ENCODE data around the gene RRP12. TPM values are rescaled to one million over a fixed set of nuclear protein-coding genes. Genes with fewer than 3 reads are reported as not detected.
"Not testable (repeated sequence)": the region's sequence is repeated elsewhere in the genome, so short reads cannot be mapped to it uniquely, and the experiment has no call there.

The RRP12 gene
- total RNA-seq, 1 donor from 2014 or later = 42.1 TPM

DNA sequence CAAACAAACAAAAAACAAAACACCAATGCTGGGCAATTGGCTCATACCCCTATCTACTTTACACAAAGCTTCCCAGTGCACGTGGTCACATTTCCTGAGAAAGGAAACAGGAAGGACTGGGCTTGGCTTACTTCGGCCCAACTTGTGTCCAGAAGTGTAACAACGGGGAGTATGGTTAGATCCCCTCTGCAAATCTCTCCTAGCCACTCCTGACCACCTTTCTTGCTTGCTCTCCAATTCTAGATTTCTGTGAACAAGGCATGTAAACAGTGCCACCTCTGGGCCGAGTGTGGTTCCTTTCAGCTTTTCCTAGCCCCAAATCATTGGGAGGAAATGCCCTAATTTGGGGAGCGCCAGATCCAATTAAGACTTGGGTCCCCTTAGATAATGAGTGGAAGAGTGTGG lies 45.6 kb downstream of the RRP12 start:
- H3K27ac Mint-ChIP-seq (ENCODE audit: unreplicated experiment) = no peak overlapping the region
- peaks cover 2% of the 10 kb centered on the region for H3K36me3 Mint-ChIP-seq (ENCODE audit: low read depth)
- H3K4me1 Mint-ChIP-seq = no peaks in the 10 kb centered on the region
- no peak overlapping the region for H3K4me3 Mint-ChIP-seq
- no peaks in the 10 kb centered on the region for H3K27me3 Mint-ChIP-seq (ENCODE audit: low read depth)
- no peaks in the 10 kb centered on the region for H3K9me3 Mint-ChIP-seq
- DNase-seq (ENCODE audit: low read depth, low spot score) = no peak
- TF ChIP-seq, protein P1, sequence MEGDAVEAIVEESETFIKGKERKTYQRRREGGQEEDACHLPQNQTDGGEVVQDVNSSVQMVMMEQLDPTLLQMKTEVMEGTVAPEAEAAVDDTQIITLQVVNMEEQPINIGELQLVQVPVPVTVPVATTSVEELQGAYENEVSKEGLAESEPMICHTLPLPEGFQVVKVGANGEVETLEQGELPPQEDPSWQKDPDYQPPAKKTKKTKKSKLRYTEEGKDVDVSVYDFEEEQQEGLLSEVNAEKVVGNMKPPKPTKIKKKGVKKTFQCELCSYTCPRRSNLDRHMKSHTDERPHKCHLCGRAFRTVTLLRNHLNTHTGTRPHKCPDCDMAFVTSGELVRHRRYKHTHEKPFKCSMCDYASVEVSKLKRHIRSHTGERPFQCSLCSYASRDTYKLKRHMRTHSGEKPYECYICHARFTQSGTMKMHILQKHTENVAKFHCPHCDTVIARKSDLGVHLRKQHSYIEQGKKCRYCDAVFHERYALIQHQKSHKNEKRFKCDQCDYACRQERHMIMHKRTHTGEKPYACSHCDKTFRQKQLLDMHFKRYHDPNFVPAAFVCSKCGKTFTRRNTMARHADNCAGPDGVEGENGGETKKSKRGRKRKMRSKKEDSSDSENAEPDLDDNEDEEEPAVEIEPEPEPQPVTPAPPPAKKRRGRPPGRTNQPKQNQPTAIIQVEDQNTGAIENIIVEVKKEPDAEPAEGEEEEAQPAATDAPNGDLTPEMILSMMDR (conservative IDR thresholded peaks at IDR 0.05) = peak; percentile 56

DNA sequence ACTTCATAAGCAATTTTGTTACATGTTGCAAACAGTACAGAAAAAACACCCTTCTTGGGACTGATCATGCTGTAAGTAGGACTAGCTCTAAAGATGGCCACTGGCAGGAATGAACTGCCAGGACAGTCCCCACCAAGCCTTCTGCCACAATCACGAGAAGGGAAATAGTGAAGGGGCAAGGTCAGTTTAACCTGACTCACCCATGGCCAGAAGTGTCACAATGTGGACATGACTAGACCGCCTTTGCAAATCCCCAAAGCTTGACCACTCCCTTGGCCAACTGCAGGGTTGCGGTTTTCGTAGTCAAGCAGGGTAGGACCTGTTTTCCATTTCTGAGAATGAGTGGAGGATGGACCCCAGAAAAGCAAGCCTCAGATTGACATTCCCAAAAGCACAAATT lies 47.2 kb downstream of the RRP12 start:
- no peaks in the 10 kb centered on the region for H3K4me1 Mint-ChIP-seq
- no peaks in the 10 kb centered on the region for H3K27me3 Mint-ChIP-seq (ENCODE audit: low read depth)
- TF ChIP-seq, protein P1 (conservative IDR thresholded peaks at IDR 0.05) = no peak
- H3K4me3 Mint-ChIP-seq = no peak overlapping the region
- H3K27ac Mint-ChIP-seq (ENCODE audit: unreplicated experiment) = no peak overlapping the region
- H3K9me3 Mint-ChIP-seq = no peaks in the 10 kb centered on the region
- peaks cover 2% of the 10 kb centered on the region for H3K36me3 Mint-ChIP-seq (ENCODE audit: low read depth)
- no peak for DNase-seq (ENCODE audit: low read depth, low spot score)

DNA sequence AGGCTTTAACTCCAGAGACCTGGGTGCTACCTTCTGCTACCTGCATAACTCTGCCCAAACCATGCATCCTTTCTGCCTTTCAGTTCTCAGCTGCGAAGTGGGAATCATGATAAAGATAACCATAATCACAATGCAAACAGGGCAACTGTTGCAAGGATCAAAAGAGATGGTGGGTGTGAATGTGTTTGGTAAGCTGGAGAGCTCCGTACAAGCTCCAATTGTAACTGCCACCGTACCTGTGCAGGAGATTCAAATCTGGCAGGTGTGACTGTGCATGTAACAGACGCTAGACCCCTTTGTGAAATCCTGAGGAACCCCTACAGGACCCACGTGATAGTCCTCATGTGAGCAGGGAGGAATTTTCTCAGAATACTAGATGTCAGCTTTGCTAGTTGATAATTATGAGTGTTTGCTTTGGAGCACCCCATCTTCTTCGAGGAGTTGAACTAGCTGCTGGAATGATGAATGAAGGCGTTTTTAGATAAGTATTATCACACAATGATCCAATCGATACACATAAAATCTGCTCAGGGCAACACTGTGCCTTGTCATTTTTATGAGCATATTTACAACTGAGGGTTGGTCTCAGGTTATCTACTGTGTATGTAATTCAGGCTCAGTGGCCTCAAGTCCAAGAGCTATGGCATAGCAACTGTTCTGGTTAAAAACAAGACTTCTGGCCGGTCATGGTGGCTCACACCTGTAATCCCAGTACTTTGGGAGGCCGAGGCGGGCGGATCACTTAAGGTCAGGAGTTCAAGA lies 51.2 kb downstream of the RRP12 start:
- Mint-ChIP-seq H3K36me3 (ENCODE audit: low read depth) (no peaks in the 10 kb centered on the region), H3K27ac (ENCODE audit: unreplicated experiment) (no peak overlapping the region), H3K9me3 (no peaks in the 10 kb centered on the region), H3K27me3 (ENCODE audit: low read depth) (no peaks in the 10 kb centered on the region), H3K4me3 (no peak overlapping the region), H3K4me1 (no peaks in the 10 kb centered on the region)
- TF ChIP-seq, protein P1 (conservative IDR thresholded peaks at IDR 0.05) = no peak
- DNase-seq (ENCODE audit: low read depth, low spot score) = no peak

DNA sequence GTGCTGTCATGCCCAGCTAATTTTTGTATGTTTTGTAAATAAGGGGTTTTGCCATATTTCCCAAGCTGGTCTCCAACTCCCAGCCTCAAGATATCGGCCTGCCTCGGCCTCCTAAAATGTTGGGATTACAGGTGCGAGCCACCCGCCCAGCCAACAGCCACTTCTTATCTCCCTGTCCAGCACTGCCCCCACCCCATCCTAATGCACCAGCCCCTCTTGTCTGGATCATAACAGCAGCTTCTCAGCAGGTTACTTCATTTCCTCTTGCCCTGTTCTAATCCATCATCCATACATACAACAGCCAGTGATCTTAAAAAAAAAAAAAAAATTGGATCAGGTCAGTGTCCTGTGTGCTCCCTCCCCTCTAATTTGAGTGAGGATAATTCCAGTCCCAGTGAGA lies 53.8 kb downstream of the RRP12 start:
- Mint-ChIP-seq H3K36me3 (ENCODE audit: low read depth) (no peaks in the 10 kb centered on the region), H3K27me3 (ENCODE audit: low read depth) (peaks cover 2% of the 10 kb centered on the region), H3K4me3 (no peak overlapping the region), H3K27ac (ENCODE audit: unreplicated experiment) (no peak overlapping the region), H3K4me1 (no peaks in the 10 kb centered on the region), H3K9me3 (no peaks in the 10 kb centered on the region)
- DNase-seq (ENCODE audit: low read depth, low spot score) = no peak
- TF ChIP-seq, protein P1 (conservative IDR thresholded peaks at IDR 0.05) = no peak

DNA sequence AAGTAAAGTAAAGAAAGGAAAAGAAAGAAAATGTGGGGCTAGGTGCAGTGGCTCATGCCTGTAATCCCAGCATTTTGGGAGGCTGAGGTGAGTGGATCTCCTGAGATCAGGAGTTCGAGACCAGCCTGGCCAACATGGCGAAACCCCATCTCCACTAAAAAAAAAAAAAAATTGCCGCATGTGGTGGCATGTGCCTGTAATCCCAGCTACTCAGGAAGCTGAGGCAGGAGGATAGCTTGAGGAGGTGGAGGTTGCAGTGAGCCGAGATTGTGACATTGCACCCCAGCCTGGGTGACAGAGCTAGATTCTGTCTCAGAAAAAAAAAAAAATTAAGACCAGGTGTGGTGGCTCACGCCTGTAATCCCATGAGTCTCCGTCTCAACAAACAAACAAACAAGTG lies 57.5 kb downstream of the RRP12 start:
- not testable (repeated sequence) for H3K27ac Mint-ChIP-seq (ENCODE audit: unreplicated experiment); H3K4me1 Mint-ChIP-seq; H3K4me3 Mint-ChIP-seq; H3K36me3 Mint-ChIP-seq (ENCODE audit: low read depth); DNase-seq (ENCODE audit: low read depth, low spot score); H3K9me3 Mint-ChIP-seq
- H3K27me3 Mint-ChIP-seq (ENCODE audit: low read depth) = peaks cover 27% of the 10 kb centered on the region

DNA sequence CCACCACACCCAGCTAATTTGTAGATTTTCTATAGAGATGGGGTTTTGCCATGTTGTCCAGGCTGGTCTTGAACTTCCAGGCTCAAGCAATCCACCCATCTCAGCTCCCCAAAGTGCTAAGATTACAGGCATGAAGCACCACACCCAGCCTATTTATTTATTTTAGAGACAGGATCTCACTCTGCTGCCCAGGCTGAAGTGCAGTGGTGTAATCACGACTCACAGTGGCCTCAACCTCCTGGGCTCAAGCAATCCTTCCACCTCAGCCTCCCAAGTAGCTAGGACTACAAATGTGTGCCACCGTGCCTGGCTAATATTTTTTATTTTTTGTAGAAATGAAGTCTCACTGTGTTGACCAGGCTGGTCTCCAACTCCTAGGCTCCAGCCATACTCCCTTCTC lies 59.7 kb downstream of the RRP12 start:
- H3K27ac Mint-ChIP-seq (ENCODE audit: unreplicated experiment) = no peak overlapping the region
- no peaks in the 10 kb centered on the region for H3K9me3 Mint-ChIP-seq
- H3K36me3 Mint-ChIP-seq (ENCODE audit: low read depth) = no peaks in the 10 kb centered on the region
- no peak for DNase-seq (ENCODE audit: low read depth, low spot score)
- TF ChIP-seq, protein P1 (conservative IDR thresholded peaks at IDR 0.05) = no peak
- H3K4me1 Mint-ChIP-seq = peaks cover 17% of the 10 kb centered on the region
- H3K4me3 Mint-ChIP-seq = no peak overlapping the region
- peaks cover 49% of the 10 kb centered on the region for H3K27me3 Mint-ChIP-seq (ENCODE audit: low read depth)
